Caco-2 (cell line): ENCODE data around the gene RAB6B. TPM values are rescaled to one million over a fixed set of nuclear protein-coding genes. Genes with fewer than 3 reads are reported as not detected.
A peak's percentile ranks its signal among the peaks of the same experiment; 100 is the strongest.

Source experiments
- BruUV-seq: library from RNA; stranded (reverse); fragments of 400-500 nt; replicated peaks from 2 replicates; lab custom pipeline; 2021; lab: Mats Ljungman, UMichigan
- CTCF ChIA-PET: fragments of 300-600 bp; sonication (Branson Sonifier 250); formaldehyde crosslinking; loops from one replicate; lab custom pipeline; 2022; ENCODE audit warnings: antibody characterized with exemption; lab: Charles Lee
- POLR2A ChIA-PET: fragments of 300-600 bp; sonication (Branson Sonifier 250); formaldehyde crosslinking; loops from one replicate; lab custom pipeline; 2022; ENCODE audit warnings: antibody characterized with exemption; lab: Charles Lee
- DNase-seq, 2 experiments: peaks; one replicate each; pipeline versions ENCODE4 v3.0.0 to v3.0.0-alpha.2; 2020 to 2022
- H3K27me3 ChIP-seq: replicated peaks from 2 replicates; pipeline ENCODE4 v1.6.0; 2011; ENCODE audit warnings: low read length; ENCODE audit not compliant: control insufficient read depth, insufficient read depth
- H3K36me3 ChIP-seq: 2 replicates; pipeline ENCODE4 v1.5.1; 2011; ENCODE audit warnings: low read length; ENCODE audit not compliant: control insufficient read depth, insufficient read depth
- H3K4me1 ChIP-seq: fragments of 250-450 bp; sonication (Bioruptor Pico); 2 replicates; pipeline ENCODE4 v1.5.1; 2020; ENCODE audit warnings: mild to moderate bottlenecking
- H3K4me3 ChIP-seq: 2 replicates; pipeline ENCODE4 v1.5.1; 2011; ENCODE audit warnings: low read depth, mild to moderate bottlenecking, control low read depth, low read length
- H3K9me3 ChIP-seq: fragments of 250-450 bp; sonication (Bioruptor Pico); 2 replicates; pipeline ENCODE4 v1.5.1; 2020; ENCODE audit warnings: mild to moderate bottlenecking, moderate library complexity
- H3K27ac Mint-ChIP-seq: one replicate; pipeline ENCODE4 v1.8.0; 2022; ENCODE audit warnings: mixed read lengths; ENCODE audit not compliant: unreplicated experiment
- H3K27me3 Mint-ChIP-seq: one replicate; pipeline ENCODE4 v1.8.0; 2022; ENCODE audit warnings: mixed read lengths; ENCODE audit not compliant: insufficient read depth, unreplicated experiment
- H3K36me3 Mint-ChIP-seq: one replicate; pipeline ENCODE4 v1.8.0; 2022; ENCODE audit warnings: mild to moderate bottlenecking, mixed read lengths; ENCODE audit not compliant: insufficient read depth, unreplicated experiment
- H3K4me1 Mint-ChIP-seq: one replicate; pipeline ENCODE4 v1.8.0; 2022; ENCODE audit warnings: low read depth, mixed read lengths; ENCODE audit not compliant: unreplicated experiment
- H3K4me3 Mint-ChIP-seq: one replicate; pipeline ENCODE4 v1.8.0; 2022; ENCODE audit warnings: mild to moderate bottlenecking, moderate library complexity, mixed read lengths; ENCODE audit not compliant: unreplicated experiment
- H3K9me3 Mint-ChIP-seq: one replicate; pipeline ENCODE4 v1.8.0; 2022; ENCODE audit warnings: mixed read lengths; ENCODE audit not compliant: unreplicated experiment
- intact Hi-C: fragments of 100-400 bp; cut with micrococcal nuclease; formaldehyde crosslinking; loops from one replicate; pipeline ENCODE4 v1.10.0; 2022; ENCODE audit not compliant: unreplicated experiment
- total RNA-seq: library from RNA; stranded (reverse); gene quantifications from 2 replicates; pipeline ENCODE4 v1.2.3, GENCODE V29; 2022
- TF ChIP-seq, protein P1 (sequence below), 2 experiments: fragments of 200-600 bp in 1 of 2; IDR thresholded peaks; 1 replicate in 1 of 2; 2 replicates in 1 of 2; pipeline versions ENCODE4 v1.5.1 to v1.8.0; 2011 to 2022; ENCODE audit warnings: antibody characterized with exemption in 1 of 2, control low read depth in 1 of 2, inconsistent platforms in 1 of 2, low read depth in 1 of 2, low read length in 1 of 2, mild to moderate bottlenecking in 1 of 2, moderate library complexity in 1 of 2; ENCODE audit not compliant: insufficient read depth in 1 of 2, severe bottlenecking in 1 of 2, unreplicated experiment in 1 of 2

RAB6B gene
- total RNA-seq, 1 experiment from 2014 or later: 3.2 TPM

DNA sequence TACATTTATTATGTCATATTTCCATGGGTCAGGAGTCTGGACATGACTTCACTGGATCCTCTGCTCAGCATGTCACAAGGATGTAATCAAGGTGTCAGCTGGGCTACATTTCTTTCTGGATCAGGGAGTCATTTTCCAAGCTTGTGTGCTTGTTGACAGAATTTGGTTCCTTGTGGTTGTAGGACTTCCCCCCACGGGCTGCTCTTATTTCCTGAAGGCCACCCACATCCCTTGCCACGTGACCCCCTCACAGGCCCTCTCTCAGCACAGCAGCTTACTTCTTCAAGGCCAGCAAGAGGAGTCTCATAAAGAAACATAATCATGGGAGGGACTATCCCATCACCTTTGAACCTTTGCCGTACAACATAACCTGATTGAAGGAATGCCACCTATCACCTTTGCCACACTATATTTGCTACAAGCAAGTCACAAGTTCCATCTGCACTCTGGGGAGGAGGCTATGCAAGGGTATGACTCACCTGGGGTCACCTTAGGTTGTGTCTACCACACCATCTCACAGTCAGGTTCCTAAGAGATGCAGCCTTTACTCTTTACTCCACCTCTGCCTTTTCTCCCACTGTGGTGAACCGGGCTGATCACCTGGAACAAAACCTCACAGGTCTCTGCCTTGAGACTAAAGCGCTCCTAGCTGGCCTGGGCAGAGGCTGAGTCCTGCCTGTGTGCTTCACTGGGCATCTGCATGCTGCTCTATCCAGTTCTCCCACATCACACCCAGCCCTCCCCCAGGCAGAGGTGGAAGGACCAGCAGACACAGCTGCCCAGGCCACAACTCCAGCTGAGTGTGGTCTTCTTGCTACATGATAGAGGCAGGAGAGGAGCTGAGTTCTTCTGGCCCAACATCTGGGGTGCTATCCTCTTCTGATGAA is 13.5 kb downstream of the RAB6B start:
- intact Hi-C loops: no loop called here
- DNase-seq: peak; percentile 22 to 62
- CTCF ChIA-PET: no interaction called here
- no peak overlapping the region for H3K4me3 ChIP-seq
- TF ChIP-seq, protein P1, sequence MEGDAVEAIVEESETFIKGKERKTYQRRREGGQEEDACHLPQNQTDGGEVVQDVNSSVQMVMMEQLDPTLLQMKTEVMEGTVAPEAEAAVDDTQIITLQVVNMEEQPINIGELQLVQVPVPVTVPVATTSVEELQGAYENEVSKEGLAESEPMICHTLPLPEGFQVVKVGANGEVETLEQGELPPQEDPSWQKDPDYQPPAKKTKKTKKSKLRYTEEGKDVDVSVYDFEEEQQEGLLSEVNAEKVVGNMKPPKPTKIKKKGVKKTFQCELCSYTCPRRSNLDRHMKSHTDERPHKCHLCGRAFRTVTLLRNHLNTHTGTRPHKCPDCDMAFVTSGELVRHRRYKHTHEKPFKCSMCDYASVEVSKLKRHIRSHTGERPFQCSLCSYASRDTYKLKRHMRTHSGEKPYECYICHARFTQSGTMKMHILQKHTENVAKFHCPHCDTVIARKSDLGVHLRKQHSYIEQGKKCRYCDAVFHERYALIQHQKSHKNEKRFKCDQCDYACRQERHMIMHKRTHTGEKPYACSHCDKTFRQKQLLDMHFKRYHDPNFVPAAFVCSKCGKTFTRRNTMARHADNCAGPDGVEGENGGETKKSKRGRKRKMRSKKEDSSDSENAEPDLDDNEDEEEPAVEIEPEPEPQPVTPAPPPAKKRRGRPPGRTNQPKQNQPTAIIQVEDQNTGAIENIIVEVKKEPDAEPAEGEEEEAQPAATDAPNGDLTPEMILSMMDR (IDR thresholded peaks at IDR 0.05; ENCODE audit: insufficient read depth in 1 of 2, low read depth in 1 of 2, low read length in 1 of 2, severe bottlenecking in 1 of 2, unreplicated experiment in 1 of 2): no peak
- H3K27me3 ChIP-seq: no peaks in the 10 kb centered on the region
- peaks cover 5% of the 10 kb centered on the region for H3K27me3 Mint-ChIP-seq
- 0 out of 2 replicates have a peak, but pooled peaks cover 7% of the 10 kb centered on the region for H3K4me1 ChIP-seq
- H3K4me3 Mint-ChIP-seq: no peak overlapping the region
- BruUV-seq: no TSS peak
- H3K9me3 ChIP-seq: no peaks in the 10 kb centered on the region
- H3K27ac Mint-ChIP-seq: no peak overlapping the region
- POLR2A ChIA-PET: no interaction called here
- H3K9me3 Mint-ChIP-seq: no peaks in the 10 kb centered on the region
- no peaks in the 10 kb centered on the region for H3K36me3 ChIP-seq
- H3K36me3 Mint-ChIP-seq: no peaks in the 10 kb centered on the region
- H3K4me1 Mint-ChIP-seq: no peaks in the 10 kb centered on the region

GRCh38 chr3:133881492-133881891 is 14.2 kb downstream of the RAB6B start:
- Mint-ChIP-seq H3K36me3 (no peaks in the 10 kb centered on the region), H3K27ac (no peak overlapping the region), H3K27me3 (peaks cover 5% of the 10 kb centered on the region), H3K9me3 (no peaks in the 10 kb centered on the region), H3K4me3 (no peak overlapping the region), H3K4me1 (no peaks in the 10 kb centered on the region)
- Histone ChIP-seq H3K4me3 (no peak overlapping the region), H3K4me1 (0 out of 2 replicates have a peak, but pooled peaks cover 7% of the 10 kb centered on the region), H3K36me3 (no peaks in the 10 kb centered on the region), H3K27me3 (no peaks in the 10 kb centered on the region), H3K9me3 (no peaks in the 10 kb centered on the region)
- TF ChIP-seq, protein P1 (IDR thresholded peaks at IDR 0.05; ENCODE audit: insufficient read depth in 1 of 2, low read depth in 1 of 2, low read length in 1 of 2, severe bottlenecking in 1 of 2, unreplicated experiment in 1 of 2): no peak
- ChIA-PET POLR2A (no interaction called here), CTCF (no interaction called here)
- DNase-seq: no peak
- intact Hi-C loops: no loop called here
- no TSS peak for BruUV-seq

DNA sequence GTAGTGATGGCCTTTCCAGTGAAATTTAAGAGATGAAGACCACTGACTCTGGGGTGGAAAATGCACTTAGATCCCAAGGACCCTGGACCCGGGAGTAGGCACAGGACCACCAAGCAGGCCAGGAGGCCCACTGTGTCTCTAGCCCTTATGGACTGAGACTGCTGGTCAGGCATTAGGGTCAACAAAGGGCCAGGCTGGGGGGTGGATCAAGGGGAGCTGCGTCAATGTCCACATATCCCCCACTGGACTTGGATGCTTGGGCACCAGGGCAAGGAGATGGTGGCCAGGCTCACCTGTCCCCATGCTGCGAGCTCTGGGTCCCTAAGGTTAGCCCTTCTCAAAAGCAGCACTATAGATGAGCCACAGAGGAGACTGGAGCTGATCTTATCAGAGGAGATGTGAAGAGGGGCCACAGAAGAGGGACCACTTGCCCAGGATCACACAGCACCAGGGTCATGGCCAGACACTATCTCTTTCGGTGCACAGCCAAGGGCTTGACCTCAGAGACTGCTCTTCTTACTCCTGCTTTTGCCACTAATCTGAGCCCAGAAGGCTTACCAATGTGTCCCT is 14.7 kb downstream of the RAB6B start:
- POLR2A ChIA-PET: no interaction called here
- Histone ChIP-seq H3K36me3 (no peaks in the 10 kb centered on the region), H3K4me3 (no peak overlapping the region), H3K4me1 (0 out of 2 replicates have a peak, but pooled peaks cover 7% of the 10 kb centered on the region), H3K27me3 (no peaks in the 10 kb centered on the region), H3K9me3 (no peaks in the 10 kb centered on the region)
- H3K4me1 Mint-ChIP-seq: no peaks in the 10 kb centered on the region
- peaks cover 3% of the 10 kb centered on the region for H3K27me3 Mint-ChIP-seq
- intact Hi-C loops: no loop called here
- no peak overlapping the region for H3K27ac Mint-ChIP-seq
- no peaks in the 10 kb centered on the region for H3K9me3 Mint-ChIP-seq
- DNase-seq: no peak
- H3K36me3 Mint-ChIP-seq: no peaks in the 10 kb centered on the region
- CTCF ChIA-PET: no interaction called here
- TF ChIP-seq, protein P1 (IDR thresholded peaks at IDR 0.05; ENCODE audit: insufficient read depth in 1 of 2, low read depth in 1 of 2, low read length in 1 of 2, severe bottlenecking in 1 of 2, unreplicated experiment in 1 of 2): no peak
- no TSS peak for BruUV-seq
- no peak overlapping the region for H3K4me3 Mint-ChIP-seq
